Suprapubic skin (tissue), 3 donors: Measurements from ENCODE around the gene PDE11A.

Experiments
- CTCF ChIP-seq, 2 donors: fragments of 200-600 bp in 1 of 2; fragments of 450-650 bp in 1 of 2; sonication (generic) in 1 of 2; IDR thresholded peaks; one replicate each; pipeline ENCODE4 v1.5.1; 2016 to 2019; ENCODE audit warnings: antibody characterized with exemption in 2 of 2, mild to moderate bottlenecking in 1 of 2, moderate library complexity in 1 of 2
- EP300 ChIP-seq: sonication (generic); formaldehyde crosslinking; IDR thresholded peaks from one replicate; pipeline ENCODE4 v1.6.1; 2017; ENCODE audit warnings: antibody characterized with exemption
- POLR2A ChIP-seq, 2 donors: fragments of 450-650 bp; IDR thresholded peaks; one replicate each; pipeline ENCODE4 v1.6.1; 2017; ENCODE audit warnings: antibody characterized with exemption in 2 of 2, mild to moderate bottlenecking in 2 of 2, moderate library complexity in 2 of 2

- TF ChIP-seq POLR2A (IDR thresholded peaks at IDR 0.05): no peak
- no peak for TF ChIP-seq EP300
- TF ChIP-seq CTCF (IDR thresholded peaks at IDR 0.05): no peak
Observed at GRCh38 chr2:177658309-177658708, 414.3 kb downstream of the PDE11A start.
